Vagina (tissue), 2 donors: ENCODE measurements around the gene RASGRP2. TPM values are rescaled to one million over a fixed set of nuclear protein-coding genes. Genes with fewer than 3 reads are reported as not detected.
A peak's percentile ranks its signal among the peaks of the same experiment; 100 is the strongest.

ENCODE experiments used
- DNase-seq, 2 donors: peaks; one replicate each; pipeline ENCODE4 v3.0.0-alpha.2; 2017; ENCODE audit errors: extremely low spot score in 2 of 2
- H3K27ac ChIP-seq: fragments of 200-600 bp; sonication (generic); one replicate; pipeline ENCODE4 v1.5.1; 2019
- H3K27me3 ChIP-seq: fragments of 200-600 bp; sonication (generic); one replicate; pipeline ENCODE4 v1.5.1; 2019
- H3K36me3 ChIP-seq, 2 donors: fragments of 200-600 bp; sonication (generic); one replicate each; pipeline ENCODE4 v1.5.1; 2017 to 2019
- H3K4me1 ChIP-seq: fragments of 200-600 bp; sonication (generic); one replicate; pipeline ENCODE4 v1.5.1; 2019
- H3K4me3 ChIP-seq, 2 donors: fragments of 200-600 bp; sonication (generic); 1 replicate in 1 of 2; 2 replicates in 1 of 2; pipeline ENCODE4 v1.5.1; 2016 to 2019
- H3K9me3 ChIP-seq: fragments of 200-600 bp; sonication (generic); one replicate; pipeline ENCODE4 v1.5.1; 2019
- CTCF ChIP-seq, 3 experiments: fragments of 450-650 bp in 2 of 3; fragments of 200-600 bp in 1 of 3; sonication (generic) in 1 of 3; IDR thresholded peaks; one replicate each; pipeline ENCODE4 v1.5.1; 2017 to 2019; ENCODE audit warnings: antibody characterized with exemption in 3 of 3, mild to moderate bottlenecking in 2 of 3, moderate library complexity in 2 of 3
- POLR2A ChIP-seq, 2 donors: fragments of 450-650 bp; IDR thresholded peaks; one replicate each; pipeline ENCODE4 v1.6.1; 2017; ENCODE audit warnings: antibody characterized with exemption in 2 of 2, mild to moderate bottlenecking in 2 of 2, moderate library complexity in 2 of 2
- POLR2AphosphoS5 ChIP-seq, 2 donors: sonication (generic); formaldehyde crosslinking; IDR thresholded peaks; one replicate each; pipeline ENCODE4 v1.9.0; 2017; ENCODE audit warnings: antibody characterized with exemption in 2 of 2, mild to moderate bottlenecking in 2 of 2, low read depth in 1 of 2; ENCODE audit not compliant: insufficient read depth in 1 of 2
- intact Hi-C: fragments of 100-400 bp; cut with DNase I; formaldehyde crosslinking; loops from one replicate; pipeline ENCODE4 v1.15.1; 2023
- total RNA-seq: library from RNA; depleted of rRNA; stranded (reverse); fragments of >200 nt; gene quantifications from one replicate; pipeline ENCODE4 v1.2.3, GENCODE V29; 2016

RASGRP2 gene
- total RNA-seq, 1 donor from 2014 or later = 27.5 TPM

- DNase-seq = no peak
- no peaks in the 10 kb centered on the region for H3K9me3 ChIP-seq
- H3K27me3 ChIP-seq = peaks cover 15% of the 10 kb centered on the region
- H3K4me1 ChIP-seq = peaks cover 9% of the 10 kb centered on the region
- no peak overlapping the region for H3K4me3 ChIP-seq
- no peak overlapping the region for H3K27ac ChIP-seq
- intact Hi-C loops = no loop called here
- TF ChIP-seq POLR2A (IDR thresholded peaks at IDR 0.05) = no peak
- no peak for TF ChIP-seq POLR2AphosphoS5 (IDR thresholded peaks at IDR 0.05; ENCODE audit: insufficient read depth in 1 of 2, low read depth in 1 of 2)
- TF ChIP-seq CTCF (IDR thresholded peaks at IDR 0.05) = no peak
- H3K36me3 ChIP-seq = no peaks in the 10 kb centered on the region
These were observed 28.8 kb downstream of the RASGRP2 start for GRCh38 chr11:64715110-64715509.

GRCh38 chr11:64714666-64715065, 29.3 kb downstream of the RASGRP2 start:
- peaks cover 15% of the 10 kb centered on the region for H3K27me3 ChIP-seq

GRCh38 chr11:64713781-64714363, 30.1 kb downstream of the RASGRP2 start:
- DNase-seq = no peak
- no peak for TF ChIP-seq POLR2AphosphoS5 (IDR thresholded peaks at IDR 0.05; ENCODE audit: insufficient read depth in 1 of 2, low read depth in 1 of 2)
- TF ChIP-seq POLR2A (IDR thresholded peaks at IDR 0.05) = no peak
- TF ChIP-seq CTCF (IDR thresholded peaks at IDR 0.05) = no peak
- Histone ChIP-seq H3K4me3 (peak overlapping the region in 1 of 2 donors; percentile 33), H3K27me3 (peaks cover 13% of the 10 kb centered on the region), H3K9me3 (no peaks in the 10 kb centered on the region), H3K4me1 (peaks cover 9% of the 10 kb centered on the region), H3K36me3 (no peaks in the 10 kb centered on the region), H3K27ac (no peak overlapping the region)
- intact Hi-C loops = no loop called here

More at GRCh38 chr11:64714666-64715065, 29.3 kb downstream of the RASGRP2 start:
- intact Hi-C loops = no loop called here
- Histone ChIP-seq H3K4me1 (peaks cover 9% of the 10 kb centered on the region), H3K36me3 (no peaks in the 10 kb centered on the region), H3K27ac (no peak overlapping the region), H3K4me3 (no peak overlapping the region), H3K9me3 (no peaks in the 10 kb centered on the region)
- TF ChIP-seq CTCF (IDR thresholded peaks at IDR 0.05) (no peak), POLR2A (IDR thresholded peaks at IDR 0.05) (no peak), POLR2AphosphoS5 (IDR thresholded peaks at IDR 0.05; ENCODE audit: insufficient read depth in 1 of 2, low read depth in 1 of 2) (no peak)
- no peak for DNase-seq

- Histone ChIP-seq H3K36me3 (no peaks in the 10 kb centered on the region), H3K27ac (no peak overlapping the region), H3K27me3 (peaks cover 11% of the 10 kb centered on the region), H3K4me1 (peaks cover 9% of the 10 kb centered on the region), H3K4me3 (peak overlapping the region in 1 of 2 donors; percentile 33), H3K9me3 (no peaks in the 10 kb centered on the region)
- DNase-seq = no peak
- TF ChIP-seq POLR2A (IDR thresholded peaks at IDR 0.05) (no peak), POLR2AphosphoS5 (IDR thresholded peaks at IDR 0.05; ENCODE audit: insufficient read depth in 1 of 2, low read depth in 1 of 2) (no peak), CTCF (IDR thresholded peaks at IDR 0.05) (no peak)
- intact Hi-C loops = no loop called here
These were observed 30.8 kb downstream of the RASGRP2 start for GRCh38 chr11:64713016-64713707.

- peaks cover 11% of the 10 kb centered on the region for H3K27me3 ChIP-seq
- intact Hi-C loops = no loop called here
- no peak for TF ChIP-seq CTCF (IDR thresholded peaks at IDR 0.05)
- no peak for TF ChIP-seq POLR2A (IDR thresholded peaks at IDR 0.05)
- TF ChIP-seq POLR2AphosphoS5 (IDR thresholded peaks at IDR 0.05; ENCODE audit: insufficient read depth in 1 of 2, low read depth in 1 of 2) = no peak
These were observed 31.4 kb downstream of the RASGRP2 start for GRCh38 chr11:64712430-64713015.

More at GRCh38 chr11:64712430-64713015, 31.4 kb downstream of the RASGRP2 start:
- H3K27ac ChIP-seq = no peak overlapping the region
- peaks cover 9% of the 10 kb centered on the region for H3K4me1 ChIP-seq
- no peaks in the 10 kb centered on the region for H3K9me3 ChIP-seq
- H3K36me3 ChIP-seq = no peaks in the 10 kb centered on the region
- peak overlapping the region in 1 of 2 donors; percentile 33 for H3K4me3 ChIP-seq
- DNase-seq = no peak
